Pulmonary artery endothelial cell (primary cell): ENCODE data around the gene TMBIM1. TPM values are rescaled to one million over a fixed set of nuclear protein-coding genes. Genes with fewer than 3 reads are reported as not detected.

Experiments used
- total RNA-seq: library from RNA; depleted of rRNA; stranded (reverse); fragments of >200 nt; gene quantifications from 2 replicates; pipeline ENCODE4 v1.2.3, GENCODE V29; 2014

Gene TMBIM1
- total RNA-seq, 1 donor from 2014 or later, result 128 TPM

Other genes starting within 250 kb of the TMBIM1 start
- gene RUFY4, start 223.2 kb downstream of the TMBIM1 start, total RNA-seq, result not detected in 2 replicates
- not detected in 2 replicates for gene CXCR2, start 166.5 kb downstream of the TMBIM1 start, total RNA-seq
- gene CXCR1, start 125.5 kb downstream of the TMBIM1 start, total RNA-seq, result not detected in 2 replicates
- 402 and 446 TPM in 2 replicates for gene ARPC2, start 75.3 kb downstream of the TMBIM1 start, total RNA-seq
- 0.07 TPM in 2 replicates for gene GPBAR1, start 31.5 kb downstream of the TMBIM1 start, total RNA-seq
- 162 and 199 TPM in 2 replicates for gene AAMP, start 22.4 kb downstream of the TMBIM1 start, total RNA-seq
- gene PNKD, start 22.0 kb downstream of the TMBIM1 start, total RNA-seq, result 18.0 and 20.1 TPM in 2 replicates
- not detected in 2 replicates for gene CATIP, start 64.4 kb upstream of the TMBIM1 start, total RNA-seq
- gene SLC11A1, start 89.8 kb upstream of the TMBIM1 start, total RNA-seq, result 0.04 TPM in 1 of 2 replicates, not detected in the other
- 51.0 and 73.3 TPM in 2 replicates for gene CTDSP1, start 107.4 kb upstream of the TMBIM1 start, total RNA-seq
- not detected in 2 replicates for gene VIL1, start 126.6 kb upstream of the TMBIM1 start, total RNA-seq